ENCODE data around the gene KIF17. TPM values are rescaled to one million over a fixed set of nuclear protein-coding genes. Genes with fewer than 3 reads are reported as not detected.

Gene KIF17
- total RNA-seq, 1 donor, result 0.27 TPM

DNA sequence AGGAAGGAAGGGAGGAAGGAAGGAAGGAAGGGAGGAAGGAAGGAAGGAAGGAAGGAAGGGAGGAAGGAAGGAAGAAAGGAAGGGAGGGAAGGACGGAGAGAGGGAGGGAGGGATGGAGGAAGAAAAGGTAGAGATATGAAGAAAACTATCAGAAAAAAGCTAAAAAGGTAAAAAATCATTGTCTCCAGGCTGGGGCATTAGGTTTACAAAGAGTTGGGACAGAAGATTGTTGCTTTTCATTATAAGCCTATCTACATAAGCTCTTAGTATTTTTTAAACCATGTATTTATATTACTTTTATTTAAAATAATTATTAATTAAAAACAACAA, 91.7 kb downstream of the KIF17 start:
- no peak overlapping the region for H3K4me3 ChIP-seq (ENCODE audit: low read depth, low read length)
- no peak for DNase-seq (ENCODE audit: low read depth)
- TF ChIP-seq, protein P1, sequence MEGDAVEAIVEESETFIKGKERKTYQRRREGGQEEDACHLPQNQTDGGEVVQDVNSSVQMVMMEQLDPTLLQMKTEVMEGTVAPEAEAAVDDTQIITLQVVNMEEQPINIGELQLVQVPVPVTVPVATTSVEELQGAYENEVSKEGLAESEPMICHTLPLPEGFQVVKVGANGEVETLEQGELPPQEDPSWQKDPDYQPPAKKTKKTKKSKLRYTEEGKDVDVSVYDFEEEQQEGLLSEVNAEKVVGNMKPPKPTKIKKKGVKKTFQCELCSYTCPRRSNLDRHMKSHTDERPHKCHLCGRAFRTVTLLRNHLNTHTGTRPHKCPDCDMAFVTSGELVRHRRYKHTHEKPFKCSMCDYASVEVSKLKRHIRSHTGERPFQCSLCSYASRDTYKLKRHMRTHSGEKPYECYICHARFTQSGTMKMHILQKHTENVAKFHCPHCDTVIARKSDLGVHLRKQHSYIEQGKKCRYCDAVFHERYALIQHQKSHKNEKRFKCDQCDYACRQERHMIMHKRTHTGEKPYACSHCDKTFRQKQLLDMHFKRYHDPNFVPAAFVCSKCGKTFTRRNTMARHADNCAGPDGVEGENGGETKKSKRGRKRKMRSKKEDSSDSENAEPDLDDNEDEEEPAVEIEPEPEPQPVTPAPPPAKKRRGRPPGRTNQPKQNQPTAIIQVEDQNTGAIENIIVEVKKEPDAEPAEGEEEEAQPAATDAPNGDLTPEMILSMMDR (IDR thresholded peaks at IDR 0.05; ENCODE audit: insufficient read depth, low read length), result no peak

DNA sequence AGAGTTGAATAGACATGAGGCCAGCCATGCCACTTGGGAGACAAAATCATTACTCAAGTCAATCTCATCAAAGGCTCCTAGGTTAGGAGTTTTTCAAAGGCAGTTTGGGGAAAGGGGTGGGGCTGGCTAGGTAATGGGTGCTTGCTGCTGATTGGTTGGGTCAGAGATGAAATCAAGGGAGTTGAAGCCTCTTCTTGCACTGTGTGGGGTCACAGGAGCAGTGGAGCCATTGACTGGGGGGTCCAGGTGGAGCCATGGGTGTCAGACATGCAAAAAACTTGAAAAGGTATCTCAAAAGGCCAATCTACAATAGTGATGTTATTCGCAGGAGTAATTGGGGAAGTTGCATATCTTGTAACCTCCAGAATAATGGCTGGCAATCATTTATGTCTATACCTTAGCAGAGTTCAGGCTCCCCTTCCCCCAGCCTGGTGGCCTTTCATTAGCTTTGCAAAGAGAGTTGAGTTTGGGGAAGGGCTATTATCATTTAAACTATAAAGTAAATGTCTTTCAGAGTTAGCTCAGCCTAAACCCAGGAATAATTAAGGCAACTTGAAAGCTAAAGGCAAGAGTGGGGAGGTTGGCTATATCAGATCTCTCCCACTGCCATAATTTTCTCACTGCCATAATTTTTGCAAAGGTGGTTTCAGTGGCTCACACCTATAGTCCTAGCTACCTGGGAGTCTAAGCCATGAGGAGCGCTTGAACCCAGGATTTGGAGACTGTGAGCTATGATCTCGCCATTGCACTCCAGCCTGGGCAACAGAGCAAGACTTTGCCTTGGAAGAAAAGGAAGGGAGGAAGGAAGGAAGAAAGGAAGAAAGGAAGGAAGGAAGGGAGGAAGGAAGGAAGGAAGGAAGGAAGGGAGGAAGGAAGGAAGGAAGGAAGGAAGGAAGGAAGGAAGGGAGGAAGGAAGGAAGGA, 92.4 kb downstream of the KIF17 start:
- TF ChIP-seq, protein P1 (IDR thresholded peaks at IDR 0.05; ENCODE audit: insufficient read depth, low read length), result no peak
- DNase-seq (ENCODE audit: low read depth), result no peak
- no peak overlapping the region for H3K4me3 ChIP-seq (ENCODE audit: low read depth, low read length)

DNA sequence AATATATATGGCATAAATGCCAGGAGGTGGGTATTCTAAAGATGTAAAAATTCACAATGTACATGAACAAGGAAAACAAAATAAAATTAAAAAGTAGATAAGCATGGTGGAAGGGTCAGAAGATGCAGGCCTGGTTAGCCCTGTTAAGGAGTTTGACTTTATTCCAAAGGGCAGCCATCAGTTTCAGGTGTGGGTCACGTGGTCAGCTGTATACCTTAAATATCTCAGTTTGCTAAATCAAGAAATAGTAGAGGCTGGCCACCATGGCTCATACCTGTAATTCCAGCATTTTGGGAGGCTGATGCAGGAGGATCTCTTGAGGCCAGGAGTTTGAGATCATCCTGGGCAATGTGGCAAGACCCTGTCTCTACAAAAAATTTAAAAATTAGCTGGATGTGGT, 93.1 kb downstream of the KIF17 start:
- TF ChIP-seq, protein P1 (IDR thresholded peaks at IDR 0.05; ENCODE audit: insufficient read depth, low read length), result no peak
- no peak overlapping the region for H3K4me3 ChIP-seq (ENCODE audit: low read depth, low read length)
- no peak for DNase-seq (ENCODE audit: low read depth)

DNA sequence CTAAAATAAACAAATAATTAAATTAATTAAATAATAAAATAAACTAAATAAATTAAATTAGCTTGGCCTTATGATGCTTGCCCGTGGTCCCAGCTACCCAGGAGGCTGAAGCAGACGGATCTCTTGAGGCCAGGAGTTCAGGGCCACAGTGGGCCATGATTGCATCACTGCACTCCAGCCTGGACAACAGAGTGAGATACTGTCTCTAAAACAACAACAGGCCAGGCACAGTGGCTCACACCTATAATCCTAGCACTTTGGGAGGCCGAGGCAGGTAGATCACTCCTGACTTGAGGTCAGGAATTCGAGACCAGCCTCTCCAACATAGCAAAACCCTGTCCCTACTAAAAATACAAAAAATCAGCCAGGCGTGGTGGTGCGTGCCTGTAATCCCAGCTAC, 96.8 kb downstream of the KIF17 start:
- no peak overlapping the region for H3K4me3 ChIP-seq (ENCODE audit: low read depth, low read length)
- TF ChIP-seq, protein P1 (IDR thresholded peaks at IDR 0.05; ENCODE audit: insufficient read depth, low read length), result no peak
- no peak for DNase-seq (ENCODE audit: low read depth)

DNA sequence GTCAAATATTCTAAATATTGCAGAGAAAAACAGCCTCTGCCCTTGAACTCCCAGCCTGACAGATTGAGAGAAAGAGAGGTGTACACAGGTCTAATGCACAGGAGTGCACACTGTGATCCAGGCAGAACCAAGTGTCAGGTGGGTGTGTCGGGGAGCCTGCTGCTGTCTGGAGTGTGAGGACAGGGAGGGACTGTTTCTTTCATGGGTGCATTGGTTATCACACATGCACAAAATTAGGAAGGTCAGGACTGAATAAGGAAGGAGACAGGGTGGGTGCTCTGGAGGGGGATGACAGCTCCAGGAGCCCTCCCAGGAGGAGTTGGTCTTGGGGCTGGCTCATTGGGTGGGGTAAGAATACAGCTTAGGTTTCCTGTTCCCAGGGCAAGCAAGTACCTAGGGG, 97.8 kb downstream of the KIF17 start:
- DNase-seq (ENCODE audit: low read depth), result no peak
- TF ChIP-seq, protein P1 (IDR thresholded peaks at IDR 0.05; ENCODE audit: insufficient read depth, low read length), result no peak
- H3K4me3 ChIP-seq (ENCODE audit: low read depth, low read length), result no peak overlapping the region

DNA sequence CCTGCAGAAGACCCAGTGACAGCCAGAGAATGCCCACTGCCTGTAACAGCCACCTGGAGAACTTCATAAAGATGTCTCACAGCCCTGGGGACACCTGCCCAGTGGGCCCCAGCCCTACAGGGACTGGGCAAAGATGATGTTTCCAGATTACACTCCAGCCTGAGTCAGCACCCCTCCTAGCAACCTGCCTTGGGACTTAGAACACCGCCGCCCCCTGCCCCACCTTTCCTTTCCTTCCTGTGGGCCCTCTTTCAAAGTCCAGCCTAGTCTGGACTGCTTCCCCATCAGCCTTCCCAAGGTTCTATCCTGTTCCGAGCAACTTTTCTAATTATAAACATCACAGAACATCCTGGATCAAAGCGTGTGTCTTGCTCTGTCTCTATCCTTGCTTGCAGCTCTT, 99.3 kb downstream of the KIF17 start:
- H3K4me3 ChIP-seq (ENCODE audit: low read depth, low read length), result no peak overlapping the region
- TF ChIP-seq, protein P1 (IDR thresholded peaks at IDR 0.05; ENCODE audit: insufficient read depth, low read length), result no peak
- DNase-seq (ENCODE audit: low read depth), result no peak
